ENCODE results near the gene NARS2.

The NARS2 gene

DNA sequence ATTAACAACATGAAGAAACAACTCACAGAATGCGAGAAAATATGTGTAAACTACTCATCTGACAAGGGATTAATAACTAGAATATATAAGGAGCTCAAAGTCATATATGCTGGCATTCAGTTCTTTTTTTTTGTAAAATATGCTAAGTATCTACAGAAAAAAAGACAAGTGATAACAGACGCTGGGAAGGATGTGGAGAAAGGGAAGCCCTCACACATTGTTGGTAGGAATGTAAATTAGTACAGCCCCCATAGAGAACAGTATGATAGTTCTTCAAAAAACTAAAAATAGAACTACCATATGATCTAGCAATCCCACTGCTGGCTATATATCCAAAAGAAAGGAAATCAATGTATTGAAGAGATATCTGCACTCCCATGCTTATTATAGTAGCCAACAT lies 170.9 kb downstream of the NARS2 start:
- DNase-seq: no peak

- DNase-seq: no peak
Observed at GRCh38 chr11:78402847-78403246, 171.8 kb downstream of the NARS2 start.

GRCh38 chr11:78400702-78401101 lies 174.0 kb downstream of the NARS2 start:
- DNase-seq: no peak

DNA sequence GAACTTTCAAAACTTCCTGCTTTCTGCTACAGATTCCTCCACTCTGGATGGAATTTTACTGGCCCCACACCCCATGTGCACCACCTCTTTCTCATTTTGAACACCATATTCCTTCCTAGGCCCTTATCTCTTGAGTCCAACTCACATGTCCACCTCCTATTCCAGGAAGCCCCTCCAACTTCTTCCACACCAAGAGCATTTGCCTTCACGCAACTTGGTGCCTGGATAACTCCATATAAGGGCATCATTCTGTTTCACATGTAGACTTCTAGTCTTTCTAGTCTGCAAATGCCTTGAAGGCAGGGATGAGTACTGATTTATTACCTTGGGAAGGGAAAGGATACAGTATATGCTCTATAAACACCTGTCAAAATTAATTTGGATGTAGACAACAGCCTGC lies 174.5 kb downstream of the NARS2 start:
- DNase-seq: no peak

GRCh38 chr11:78399136-78399535 lies 175.5 kb downstream of the NARS2 start:
- no peak for DNase-seq

DNA sequence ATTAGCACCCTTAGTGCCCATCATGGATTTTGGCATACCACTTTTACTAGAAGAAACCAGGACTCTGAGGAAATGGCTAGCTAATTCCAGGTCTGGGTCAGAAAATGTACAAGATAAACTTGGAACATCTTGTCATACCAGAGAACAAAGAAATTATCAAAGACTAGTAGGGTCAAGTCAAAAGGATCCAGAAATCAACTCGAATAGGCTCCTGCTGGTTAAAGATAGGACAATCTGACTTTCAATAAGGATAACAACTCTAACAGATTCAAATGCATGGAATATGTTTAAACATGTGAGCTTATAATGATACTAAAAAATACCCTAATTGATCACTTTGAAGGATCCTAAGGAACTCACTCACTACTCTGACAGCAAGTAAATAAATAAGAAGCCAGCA lies 175.9 kb downstream of the NARS2 start:
- no peak for DNase-seq

GRCh38 chr11:78397398-78397797 lies 177.3 kb downstream of the NARS2 start:
- DNase-seq: no peak

DNA sequence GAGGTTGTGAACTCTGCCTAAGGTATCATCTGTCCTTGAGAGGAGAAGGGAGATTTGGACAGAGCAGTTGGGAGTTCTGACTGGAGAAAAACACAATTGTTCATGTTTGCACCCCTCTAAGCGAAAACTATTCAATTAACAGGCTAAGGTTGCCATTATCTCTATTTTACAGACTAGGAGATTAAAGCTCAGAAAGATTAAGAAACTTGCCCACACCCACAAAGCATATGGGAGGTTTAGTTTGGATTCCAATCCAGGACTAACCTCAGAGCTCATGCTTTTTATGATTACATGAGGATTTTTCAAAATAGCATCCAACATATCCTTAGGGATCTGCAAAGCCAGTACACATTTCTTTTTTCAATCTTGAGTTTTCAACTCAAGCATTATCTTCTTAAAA lies 179.1 kb downstream of the NARS2 start:
- no peak for DNase-seq

- DNase-seq: no peak
Observed at GRCh38 chr11:78392854-78393253, 181.8 kb downstream of the NARS2 start.

DNA sequence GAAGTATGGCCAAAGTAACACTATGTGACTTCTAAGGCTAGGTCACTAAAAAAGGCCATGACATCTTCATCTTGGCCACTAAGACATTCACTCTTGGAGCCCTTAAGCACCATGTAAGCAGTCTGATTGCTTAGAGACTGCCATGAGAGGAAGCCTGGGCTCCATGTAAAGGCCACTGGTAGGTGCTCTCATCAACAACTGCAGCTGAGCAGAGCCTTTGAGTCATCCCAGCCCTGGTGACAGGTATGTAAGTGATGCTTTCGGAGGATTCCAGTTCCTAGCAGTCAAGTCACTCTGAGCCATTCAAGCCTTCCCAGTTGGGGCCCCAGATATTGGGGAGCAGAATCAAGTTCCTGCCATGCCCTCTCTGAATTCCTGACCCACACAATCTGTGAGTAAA lies 183.2 kb downstream of the NARS2 start:
- no peak for DNase-seq

GRCh38 chr11:78390809-78391208 lies 183.9 kb downstream of the NARS2 start:
- DNase-seq: no peak

DNA sequence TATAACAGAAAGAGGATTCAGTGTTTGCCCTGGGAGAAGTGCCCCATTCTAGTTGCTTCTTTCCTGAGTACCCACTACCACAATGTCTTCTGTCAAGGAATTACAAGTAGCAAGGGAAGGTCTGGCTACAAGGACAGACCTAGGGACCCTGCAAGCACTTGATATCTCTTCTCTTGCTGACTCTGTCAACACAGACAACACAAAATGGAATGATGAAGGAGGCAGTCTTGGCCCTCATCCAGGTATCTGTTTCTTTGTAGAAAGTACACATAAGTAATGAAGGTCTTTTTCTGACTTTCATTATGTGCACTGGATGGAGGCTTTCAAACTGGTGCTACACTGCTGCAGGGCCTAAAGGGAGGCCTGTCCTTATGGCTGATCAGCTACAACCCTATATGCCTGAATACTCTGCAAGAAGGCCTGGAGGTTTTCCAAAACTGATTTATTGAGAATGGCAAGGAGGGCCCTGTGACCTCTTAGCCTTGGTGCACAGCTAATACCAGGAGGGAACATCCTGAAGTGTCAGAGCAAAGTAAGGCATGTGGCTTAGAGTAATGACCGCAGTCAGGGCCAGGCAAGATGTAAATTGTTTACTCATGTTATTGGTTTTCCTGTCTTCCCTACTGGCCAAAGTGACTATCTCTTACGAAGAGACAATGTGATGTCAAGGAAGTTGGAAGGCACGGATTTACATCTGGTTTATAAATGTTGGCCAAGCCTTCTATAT lies 188.3 kb downstream of the NARS2 start:
- DNase-seq: no peak
